ENCODE data around the gene TIMP2.
"Not testable (repeated sequence)": the region's sequence is repeated elsewhere in the genome, so short reads cannot be mapped to it uniquely, and the experiment has no call there.

The TIMP2 gene, protein sequence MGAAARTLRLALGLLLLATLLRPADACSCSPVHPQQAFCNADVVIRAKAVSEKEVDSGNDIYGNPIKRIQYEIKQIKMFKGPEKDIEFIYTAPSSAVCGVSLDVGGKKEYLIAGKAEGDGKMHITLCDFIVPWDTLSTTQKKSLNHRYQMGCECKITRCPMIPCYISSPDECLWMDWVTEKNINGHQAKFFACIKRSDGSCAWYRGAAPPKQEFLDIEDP

DNA sequence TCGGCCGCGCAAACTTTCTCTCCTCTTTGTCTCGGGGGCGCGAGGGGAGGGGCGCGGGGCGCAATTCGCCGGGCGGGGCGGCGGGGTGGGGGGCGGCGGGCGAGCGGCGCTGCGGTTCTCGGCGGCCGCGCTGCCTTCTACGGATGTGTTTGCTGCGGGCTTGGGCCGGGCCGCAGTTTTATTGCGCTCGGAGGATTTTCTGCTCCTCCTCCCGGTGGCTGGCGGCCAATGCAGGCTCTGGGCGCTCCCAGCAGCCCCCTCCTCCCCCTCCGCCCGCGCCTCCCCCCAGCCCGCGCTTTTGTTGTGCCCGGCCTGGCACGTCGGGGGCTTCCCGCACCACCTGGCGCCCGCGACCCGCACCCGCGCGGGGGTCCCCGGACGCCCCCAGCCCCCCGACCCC is at the start of gene TIMP2:
Gene TIMP2, minus strand, starts transcription at position 154 of the 400 bp plus-strand sequence. CDS start 299 bp downstream, outside the sequence.
- DNase-seq (ENCODE audit: low read depth, low spot score) = peak; percentile 95

DNA sequence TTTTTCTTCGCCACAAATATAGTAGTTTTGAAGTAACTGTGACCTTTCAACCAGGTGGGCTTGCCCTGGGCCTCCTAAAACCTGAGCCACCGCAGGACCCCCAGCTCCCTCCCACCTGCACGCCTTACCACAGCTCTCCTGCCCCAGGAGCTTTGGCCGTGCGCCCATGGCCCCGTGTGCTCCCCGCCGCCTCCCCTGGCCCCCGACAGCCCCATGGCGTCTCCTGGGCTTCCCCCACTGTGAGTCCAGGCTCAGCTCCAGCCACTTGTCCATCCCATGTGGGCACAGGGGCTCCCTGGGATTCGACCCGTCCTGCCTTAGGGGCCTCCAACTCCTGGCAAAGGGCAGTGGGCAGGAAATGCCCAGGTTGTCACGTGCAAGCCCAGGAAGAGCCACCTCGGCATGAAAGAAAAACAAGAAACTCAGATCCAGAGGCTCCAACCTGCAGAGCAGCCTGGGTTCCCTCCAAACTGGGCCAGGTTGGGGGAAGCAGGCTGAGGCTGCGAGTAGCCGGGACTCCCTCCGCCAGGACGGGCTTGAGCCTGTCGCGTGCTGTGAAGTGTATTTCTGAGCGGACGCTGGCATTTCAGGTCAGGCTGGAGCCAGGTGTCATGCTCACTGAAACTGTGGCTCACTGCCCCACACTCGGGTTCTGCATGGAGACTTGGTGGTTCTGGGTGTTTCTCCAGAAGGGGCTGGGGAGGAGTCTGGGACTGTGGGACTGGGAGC is 48.8 kb upstream of the TIMP2 start:
- DNase-seq (ENCODE audit: low read depth, low spot score) = no peak

DNA sequence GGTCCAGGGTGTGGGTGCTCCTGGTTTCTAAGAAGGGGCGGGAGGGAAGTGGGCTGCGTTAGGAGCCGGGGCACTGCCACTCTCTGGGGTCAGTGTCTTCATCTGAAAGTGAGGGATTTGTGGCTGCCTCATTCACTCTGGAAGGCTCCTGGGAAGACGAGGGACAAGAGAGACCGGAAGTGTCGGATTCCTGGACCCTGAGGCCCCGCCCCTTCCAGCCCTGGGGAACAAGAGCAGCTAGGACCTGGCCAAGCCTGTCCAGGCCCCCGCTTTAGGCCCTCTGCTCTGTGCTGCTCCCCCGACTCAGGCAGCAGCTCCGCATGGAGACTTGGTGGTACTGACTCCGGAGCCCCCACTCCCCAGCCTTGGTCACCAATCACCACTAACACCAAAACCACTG is 48.0 kb upstream of the TIMP2 start:
- no peak for DNase-seq (ENCODE audit: low read depth, low spot score)

DNA sequence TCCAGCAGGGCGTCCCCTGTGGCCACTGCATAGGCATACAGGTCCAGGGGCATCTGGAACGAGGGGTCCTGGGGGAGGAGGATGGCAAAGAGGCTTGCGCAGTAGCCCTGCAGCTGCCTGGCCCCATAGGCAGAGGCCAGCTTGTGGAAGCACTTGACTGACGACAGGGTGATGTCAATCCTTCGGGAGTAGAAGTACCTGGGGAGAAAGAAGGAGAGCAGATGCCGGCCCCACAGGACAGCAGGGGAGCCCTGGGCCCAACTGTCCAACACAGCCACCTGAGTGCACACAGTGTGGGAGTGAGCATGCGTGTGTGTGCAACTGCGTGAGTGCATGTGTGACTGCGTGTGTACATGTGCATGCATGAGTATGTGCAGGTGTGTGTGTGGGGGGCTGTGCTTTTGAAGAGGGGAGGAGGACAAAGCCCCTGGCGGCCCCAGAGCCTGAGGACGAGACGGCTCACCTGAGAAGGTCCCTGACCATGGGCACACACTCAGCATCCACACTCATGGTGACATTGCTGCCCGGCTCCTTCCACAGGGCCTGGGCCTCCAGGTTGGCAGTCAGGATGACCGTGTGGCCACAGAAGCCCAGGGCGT is 47.4 kb upstream of the TIMP2 start:
- DNase-seq (ENCODE audit: low read depth, low spot score) = no peak

DNA sequence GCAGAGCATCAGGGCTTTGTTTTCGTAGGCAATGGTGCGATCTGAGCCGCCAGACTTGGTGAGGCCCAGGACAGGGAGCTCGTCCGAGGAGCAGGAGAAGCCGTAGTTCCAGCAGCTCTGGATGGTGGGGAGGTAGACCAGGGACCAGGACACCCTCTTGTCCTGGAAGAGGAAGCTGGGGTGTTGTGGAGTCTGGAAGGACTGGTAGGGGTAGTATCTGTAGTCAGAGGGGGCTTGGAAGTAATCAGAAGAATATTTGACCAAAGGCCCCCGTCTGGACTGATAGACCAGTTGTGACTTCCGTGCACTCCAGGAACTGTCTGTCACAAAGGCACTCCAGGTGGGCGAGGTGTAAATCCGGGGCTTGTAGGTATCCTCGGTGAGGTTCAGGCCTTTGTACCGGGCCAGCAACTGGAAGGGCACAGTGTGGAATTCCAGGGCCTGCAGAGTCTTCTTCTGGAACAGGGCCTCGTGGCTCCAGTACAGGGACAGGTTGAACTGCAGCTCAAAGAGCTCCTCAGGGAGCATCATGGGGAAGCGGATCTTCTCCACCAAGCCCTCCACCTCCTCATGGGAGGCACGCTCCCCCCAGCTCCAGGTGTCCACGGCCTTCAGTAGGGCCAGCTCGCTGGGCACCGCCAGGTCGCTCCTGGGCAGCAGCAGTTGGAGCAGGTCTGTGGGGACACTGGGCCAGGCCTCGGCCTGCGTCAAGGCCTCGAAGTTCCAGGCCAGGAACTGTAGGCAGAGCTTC is 46.7 kb upstream of the TIMP2 start:
- no peak for DNase-seq (ENCODE audit: low read depth, low spot score)

DNA sequence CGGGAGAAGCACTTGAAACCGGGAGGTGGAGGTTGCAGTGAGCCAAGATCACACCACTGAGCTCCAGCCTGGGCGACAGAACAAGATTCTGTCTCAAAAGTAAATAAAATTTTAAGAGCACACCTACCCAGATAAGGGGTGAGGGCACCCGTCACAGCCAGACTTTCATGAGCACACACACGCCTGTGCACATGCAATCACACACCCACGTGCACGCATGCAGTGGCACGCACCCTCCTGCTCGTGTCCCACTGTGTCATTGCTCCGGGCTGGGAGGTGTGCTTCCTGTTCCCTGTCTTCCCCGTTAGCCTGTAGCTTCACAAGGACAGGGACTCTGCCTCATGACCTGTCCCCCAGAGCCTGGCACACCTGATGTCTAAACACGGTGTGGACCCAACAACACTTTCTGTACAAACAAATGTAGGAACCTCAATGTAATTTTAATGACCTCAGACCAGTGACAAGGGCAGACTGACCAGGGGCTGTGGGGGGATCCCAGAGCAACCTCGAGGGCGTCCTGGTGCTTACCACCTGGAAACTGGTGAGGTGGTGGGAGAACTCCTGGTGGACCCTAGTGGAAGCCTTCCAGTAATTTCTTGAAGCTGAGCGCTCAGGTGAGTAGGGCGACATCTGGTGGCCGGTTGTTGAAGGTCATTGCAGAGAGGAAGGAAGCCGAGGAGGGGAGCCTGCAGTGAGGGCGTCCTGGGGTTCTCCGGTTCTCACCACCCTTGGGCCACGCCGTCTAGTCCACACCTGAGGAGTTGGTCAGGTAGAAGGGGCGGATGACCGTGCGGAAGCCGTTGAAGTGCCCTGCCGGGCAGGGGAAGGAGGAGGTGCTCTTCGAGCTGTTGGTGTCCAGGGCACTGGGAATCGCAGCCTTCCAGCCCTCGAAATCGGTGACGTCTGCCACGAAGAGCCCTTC is 45.9 kb upstream of the TIMP2 start:
- DNase-seq (ENCODE audit: low read depth, low spot score) = peak; percentile 86

DNA sequence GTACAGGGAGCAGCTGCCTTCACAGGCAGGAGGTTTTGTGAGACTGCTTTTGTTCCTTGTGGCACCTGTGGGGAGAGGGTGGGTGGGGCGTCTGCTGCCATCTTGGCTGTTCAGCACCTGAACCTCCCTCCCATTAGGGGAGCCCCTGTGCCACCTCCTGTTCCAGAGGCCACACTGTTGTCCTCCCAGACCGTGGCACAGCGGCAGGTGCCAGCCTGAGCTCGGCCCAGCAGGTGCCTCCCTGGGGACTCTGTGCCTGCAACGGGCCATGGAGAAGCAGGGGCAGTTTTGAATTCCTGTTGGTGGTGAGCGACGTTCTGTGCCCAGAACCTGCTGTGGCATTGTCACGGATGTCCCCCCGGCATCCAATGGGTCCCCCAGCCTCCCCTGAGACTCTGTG is 44.7 kb upstream of the TIMP2 start:
- no peak for DNase-seq (ENCODE audit: low read depth, low spot score)

DNA sequence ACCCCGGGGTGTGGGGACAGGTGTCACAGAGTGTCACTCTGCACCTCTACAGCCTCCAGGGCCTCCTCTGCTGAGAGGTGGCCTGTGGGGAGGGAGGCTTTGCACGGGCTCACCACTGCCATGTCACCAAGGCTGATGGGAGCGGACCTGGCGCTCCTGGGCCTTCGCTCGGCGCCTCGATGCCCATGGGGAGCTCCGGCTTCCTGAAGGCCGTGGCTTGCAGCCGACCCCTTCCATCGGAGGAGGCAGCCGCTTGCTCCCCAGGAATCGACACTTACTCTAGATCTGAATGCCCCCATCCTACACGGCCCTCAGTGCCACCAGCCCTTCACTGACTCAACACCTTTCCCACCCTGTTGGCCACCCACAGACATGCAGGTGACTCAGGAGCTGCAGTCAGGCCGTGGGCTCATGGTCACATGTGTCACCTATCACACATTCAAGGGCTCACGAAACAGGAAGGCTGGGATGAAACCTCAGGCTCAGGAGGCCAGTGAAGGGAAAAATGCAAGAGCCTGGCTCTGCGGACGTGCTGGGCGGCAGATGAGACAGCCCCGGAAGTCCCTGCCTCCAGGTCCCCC is 42.7 kb upstream of the TIMP2 start:
- no peak for DNase-seq (ENCODE audit: low read depth, low spot score)

DNA sequence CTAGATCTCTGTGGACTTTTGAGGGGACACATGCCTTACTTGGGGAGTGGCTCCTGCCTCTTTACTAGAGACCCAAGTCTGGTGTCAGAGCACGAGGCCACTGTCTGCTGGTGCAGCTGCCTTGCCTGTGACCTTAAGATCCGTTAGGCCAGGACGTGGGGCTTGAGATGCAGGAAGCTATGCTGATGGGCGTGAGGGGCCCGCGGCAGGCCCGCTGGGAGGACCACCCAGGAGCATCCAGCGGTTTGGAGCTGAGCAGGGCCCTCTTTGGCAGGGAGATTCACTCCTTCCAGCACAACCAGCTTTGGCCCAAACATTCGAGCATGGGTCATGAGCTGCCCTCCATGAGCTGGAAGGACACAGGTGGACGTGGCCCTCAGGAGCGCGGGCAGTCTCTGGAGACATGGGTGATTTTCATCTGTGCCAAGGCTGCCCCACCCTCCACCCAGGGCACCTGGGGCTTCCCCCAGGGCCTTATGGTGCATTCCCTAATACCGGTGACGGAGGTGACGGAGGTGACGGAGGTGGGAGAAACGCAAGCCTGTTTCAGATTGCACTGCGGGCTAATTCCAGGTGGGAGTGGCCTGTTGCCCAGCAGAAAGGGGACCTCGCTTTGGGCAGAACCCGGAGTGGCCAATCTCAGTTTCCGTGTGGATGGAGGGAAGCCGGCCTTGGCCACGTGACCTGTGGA is 41.9 kb upstream of the TIMP2 start:
- DNase-seq (ENCODE audit: low read depth, low spot score) = no peak

DNA sequence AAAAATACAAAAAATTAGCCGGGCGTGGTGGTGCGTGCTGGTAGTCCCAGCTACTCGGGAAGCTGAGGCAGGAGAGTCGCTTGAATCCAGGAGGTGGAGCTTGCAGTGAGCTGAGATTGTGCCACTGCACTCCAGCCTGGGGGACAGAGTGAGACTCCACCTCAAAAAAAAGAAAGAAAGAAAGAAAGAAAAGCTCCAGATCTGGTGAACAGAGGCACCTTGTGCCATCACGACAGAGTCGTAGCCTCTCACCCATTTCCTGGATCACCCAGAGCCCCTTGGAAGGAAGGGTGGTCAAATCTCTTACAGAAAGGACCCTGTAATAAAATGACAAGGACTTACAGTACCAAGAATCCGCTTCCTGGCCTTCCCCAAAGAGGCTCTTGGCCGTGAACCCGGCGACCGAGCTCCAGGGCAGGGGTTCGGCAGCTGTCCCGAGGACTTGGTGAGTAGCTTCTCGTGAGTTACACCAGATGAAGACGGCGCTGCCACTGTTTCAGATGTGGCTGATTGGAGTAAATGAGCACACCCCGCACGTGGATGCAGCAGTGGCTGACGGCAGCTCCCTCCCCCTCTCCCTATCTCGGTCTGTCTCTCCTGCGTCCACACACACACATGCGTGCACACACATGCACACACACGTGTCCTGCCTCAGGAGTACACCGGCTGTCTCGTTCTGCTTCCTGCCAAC is 41.1 kb upstream of the TIMP2 start:
- no peak for DNase-seq (ENCODE audit: low read depth, low spot score)

DNA sequence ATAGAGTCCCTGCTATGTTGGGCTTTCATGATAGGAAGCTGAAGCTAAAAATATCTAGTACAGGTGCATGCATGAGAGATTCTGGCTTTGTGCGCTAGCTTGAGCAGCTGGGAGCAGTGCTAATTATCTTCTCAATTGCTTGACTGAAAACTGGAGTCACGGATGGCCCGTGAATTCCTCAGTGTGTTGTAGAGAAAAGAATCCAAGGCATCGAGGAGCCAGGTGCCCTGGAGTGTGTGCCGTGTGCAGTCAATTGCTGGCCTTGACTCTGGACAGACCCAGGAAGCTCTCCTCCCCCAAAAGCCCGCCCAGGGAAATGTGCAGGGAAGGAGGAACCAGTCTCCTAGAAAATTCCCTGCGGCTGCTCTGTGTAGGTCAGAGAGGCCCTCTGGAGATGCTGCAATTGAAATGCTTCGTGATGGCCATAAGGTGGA is 40.3 kb upstream of the TIMP2 start:
- DNase-seq (ENCODE audit: low read depth, low spot score) = no peak

DNA sequence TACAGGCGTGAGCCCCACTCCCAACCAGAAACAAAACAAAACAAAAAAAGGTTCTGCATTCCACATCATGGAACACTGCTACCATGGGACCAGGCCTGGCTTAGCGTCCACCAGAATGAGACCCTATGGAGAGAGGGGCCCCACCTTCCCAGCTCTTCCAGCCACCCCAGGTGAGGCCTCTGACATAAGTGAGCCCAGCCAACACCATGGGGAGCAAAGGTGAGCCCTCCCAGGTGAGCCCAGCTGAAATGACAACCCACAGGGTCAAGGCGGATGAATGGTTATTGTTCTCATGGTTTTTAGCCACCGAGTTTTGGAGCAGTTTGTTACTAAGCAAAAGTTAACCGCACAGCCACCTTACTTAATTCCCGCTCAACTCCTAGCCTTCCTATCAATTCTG is 38.2 kb upstream of the TIMP2 start:
- no peak for DNase-seq (ENCODE audit: low read depth, low spot score)

DNA sequence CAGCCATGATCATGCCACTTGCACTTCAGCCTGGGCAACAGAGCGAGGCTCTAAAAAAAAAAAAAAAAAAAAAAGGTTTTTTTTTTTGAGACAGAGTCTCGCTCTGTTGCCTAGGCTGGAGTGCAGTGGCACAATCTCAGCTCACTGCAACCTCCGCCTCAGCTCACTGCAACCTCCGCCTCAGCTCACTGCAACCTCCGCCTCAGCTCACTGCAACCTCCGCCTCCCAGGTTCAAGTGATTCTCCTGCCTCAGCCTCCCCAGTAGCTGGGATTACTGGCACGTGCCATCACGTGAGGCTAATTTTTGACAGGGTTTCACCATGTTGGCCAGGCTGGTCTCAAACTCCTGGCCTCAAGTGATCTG is 37.8 kb upstream of the TIMP2 start:
- not testable (repeated sequence) for DNase-seq (ENCODE audit: low read depth, low spot score)

DNA sequence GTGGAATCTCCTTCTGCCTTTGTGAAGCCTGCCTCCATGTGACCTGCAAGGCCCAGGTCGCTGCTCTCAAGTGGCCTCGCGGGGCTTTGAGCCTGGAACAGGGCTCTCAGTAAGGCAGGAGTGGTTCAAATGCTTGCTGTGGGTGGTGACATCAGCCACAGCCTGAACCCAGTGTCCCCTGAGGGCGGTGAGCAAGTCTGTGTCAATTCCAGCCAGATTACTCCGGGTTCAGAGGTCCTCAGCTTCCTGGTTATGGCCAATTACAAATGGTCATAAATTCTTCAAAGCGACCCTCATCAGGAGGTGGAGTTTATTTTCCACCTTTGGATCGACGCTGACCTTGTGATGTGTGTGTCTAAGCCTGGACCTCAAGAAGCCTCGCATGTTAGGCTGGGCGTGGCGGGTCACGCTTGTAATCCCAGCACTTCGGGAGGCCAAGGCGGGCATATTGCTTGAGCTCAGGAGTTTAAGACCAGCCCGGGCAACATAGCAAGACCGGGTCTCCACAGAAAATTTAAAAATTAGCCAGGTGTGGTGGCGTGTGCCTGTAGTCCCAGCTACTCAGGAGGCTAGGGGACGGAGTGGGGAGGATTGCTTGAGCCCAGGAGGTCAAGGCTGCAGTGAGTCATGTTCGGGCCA is 37.3 kb upstream of the TIMP2 start:
- DNase-seq (ENCODE audit: low read depth, low spot score) = no peak

DNA sequence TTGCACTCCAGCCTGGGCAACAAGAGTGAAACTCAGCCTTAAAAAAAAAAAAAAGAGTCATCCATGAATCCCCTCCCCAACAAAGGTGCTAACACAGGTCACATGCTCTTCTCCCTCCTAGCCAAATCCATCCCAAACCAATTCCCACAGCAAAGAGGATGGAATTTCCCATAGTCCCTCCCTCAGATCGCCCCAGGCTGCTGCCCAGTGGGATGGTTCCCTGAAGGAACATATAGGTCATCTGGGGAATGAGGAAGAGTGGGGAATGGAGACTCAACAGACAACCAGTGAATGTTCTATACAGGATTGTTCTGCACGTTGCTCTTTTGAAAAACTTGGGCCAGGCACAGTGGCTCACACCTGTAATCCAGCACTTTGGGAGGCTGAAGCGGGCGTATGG is 36.4 kb upstream of the TIMP2 start:
- no peak for DNase-seq (ENCODE audit: low read depth, low spot score)

DNA sequence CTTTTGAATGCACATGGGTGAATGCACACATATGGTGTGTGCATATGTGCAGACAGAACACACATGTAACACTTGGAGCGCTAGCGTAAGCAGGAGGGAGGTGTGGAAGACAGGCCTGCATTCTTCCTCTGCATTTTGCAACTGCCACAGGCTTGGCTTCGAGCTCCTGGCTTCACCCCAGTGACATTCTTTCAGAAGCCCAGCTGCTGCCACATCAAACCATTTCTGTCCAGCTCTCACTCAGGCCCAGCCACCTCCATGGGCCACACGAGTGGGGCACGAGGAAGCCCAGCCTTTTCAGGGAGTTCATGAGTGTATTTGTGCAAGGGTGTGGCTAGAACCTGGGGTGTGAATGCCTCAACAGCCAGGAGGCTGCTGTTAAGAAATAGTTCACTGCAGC is 35.7 kb upstream of the TIMP2 start:
- peak; percentile 68 for DNase-seq (ENCODE audit: low read depth, low spot score)

DNA sequence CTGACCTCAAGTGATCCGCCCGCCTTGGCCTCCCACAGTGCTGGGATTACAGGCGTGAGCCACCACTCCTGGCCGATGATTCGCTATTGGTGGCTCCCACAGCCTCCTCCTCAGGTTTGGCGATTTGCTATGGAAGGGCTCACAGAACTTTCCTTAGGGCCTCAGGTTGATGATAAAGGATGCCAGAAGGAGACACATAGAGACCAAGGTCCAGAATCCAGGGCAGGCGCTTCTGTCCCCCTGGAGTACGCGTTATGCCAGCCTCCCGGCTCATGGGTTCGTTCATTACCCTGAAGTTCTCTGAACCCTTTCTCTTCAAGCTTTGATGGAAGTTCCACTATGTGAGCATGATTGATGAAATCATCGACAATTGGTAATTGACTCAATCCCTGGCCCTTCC is 34.6 kb upstream of the TIMP2 start:
- no peak for DNase-seq (ENCODE audit: low read depth, low spot score)

DNA sequence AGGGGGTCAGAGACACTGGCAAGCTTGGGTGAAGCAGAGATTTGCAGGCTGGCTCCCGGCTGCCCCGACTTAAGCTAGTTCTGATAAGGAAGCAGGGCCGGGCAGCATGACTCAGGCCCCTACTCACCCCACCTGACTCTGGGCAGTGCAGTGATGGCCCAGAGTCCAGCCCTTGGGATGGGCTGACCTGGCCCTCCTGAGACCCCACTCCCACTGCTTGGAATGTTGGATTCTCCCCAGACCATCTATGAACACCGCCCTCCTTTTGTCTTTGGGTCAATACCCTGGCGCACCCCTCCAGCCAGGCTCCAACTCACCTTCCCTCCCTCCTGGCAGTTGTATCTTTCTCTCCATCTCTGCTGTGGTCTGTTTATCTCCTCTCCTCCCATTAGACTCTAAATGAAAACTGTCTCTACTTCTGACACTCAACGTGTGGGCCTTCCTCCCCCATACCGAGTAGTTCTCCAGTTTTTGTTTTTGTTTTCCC is 33.5 kb upstream of the TIMP2 start:
- peak; percentile 50 for DNase-seq (ENCODE audit: low read depth, low spot score)

DNA sequence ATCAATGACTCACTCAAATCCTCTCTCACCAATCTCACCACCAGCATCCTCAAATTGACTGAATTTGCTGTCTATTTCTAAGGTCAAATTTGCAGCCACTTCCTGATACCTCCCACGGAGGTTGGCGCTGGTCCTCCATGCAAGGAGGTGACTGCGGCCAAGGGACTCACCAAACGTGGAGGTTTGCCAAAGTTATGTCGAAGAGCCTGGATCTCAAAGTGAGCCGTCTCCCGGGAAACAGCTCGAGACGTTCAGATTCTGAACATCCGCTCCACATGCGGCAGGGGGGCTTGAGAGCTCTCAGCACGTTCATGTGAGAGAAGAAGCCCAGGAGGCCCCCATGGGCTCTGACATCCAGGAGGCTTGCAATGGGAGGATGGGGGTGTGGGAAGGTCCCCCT is 31.9 kb upstream of the TIMP2 start:
- DNase-seq (ENCODE audit: low read depth, low spot score) = peak; percentile 82

All from astrocyte of the hippocampus (primary cell).